ENCODE data around the gene SDCBP2. TPM values are rescaled to one million over a fixed set of nuclear protein-coding genes. Genes with fewer than 3 reads are reported as not detected.

The SDCBP2 gene
- total and polyA plus RNA-seq, 2 donors (not counting 1 experiment from before 2014, with no cell fraction given): 1.2 to 1.3 TPM

DNA sequence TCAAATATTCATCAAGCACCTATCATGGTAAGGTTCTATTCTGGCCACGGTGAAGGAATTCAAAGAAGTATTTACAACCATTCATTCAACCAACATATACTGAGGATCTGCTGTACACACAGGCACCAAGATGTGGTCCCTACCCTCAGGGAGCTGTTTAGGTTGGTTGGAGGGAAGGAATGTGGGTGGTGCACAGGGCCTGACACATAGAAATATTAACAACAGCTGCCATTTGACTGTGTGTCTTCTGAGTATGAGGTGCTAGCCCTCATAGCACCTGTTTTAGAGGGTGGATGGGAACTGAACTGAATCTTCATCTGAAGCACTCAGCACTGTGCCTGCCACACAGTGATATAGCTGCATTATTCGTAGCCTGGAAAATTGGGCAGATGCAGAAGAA, 55.6 kb downstream of the SDCBP2 start:
- no peak overlapping the region for H3K27ac ChIP-seq (ENCODE audit: low read length in 2 of 2)
- ATAC-seq (ENCODE audit: low read depth) (no peak), DNase-seq (no peak)
- H3K79me2 ChIP-seq (ENCODE audit: control insufficient read depth, insufficient read depth, low read length): no peaks in the 10 kb centered on the region
- no peak overlapping the region for H3K9ac ChIP-seq (ENCODE audit: low read length)
- POLR2A ChIA-PET: no interaction called here
- WGBS (ENCODE audit: insufficient coverage): 100% methylated on average over 1 of the region's 2 CpGs
- CTCF ChIA-PET: no interaction called here
- no peak overlapping the region for H2AFZ ChIP-seq (ENCODE audit: insufficient read depth, low read depth, low read length, poor library complexity, severe bottlenecking)
- no peaks in the 10 kb centered on the region for H4K20me1 ChIP-seq (ENCODE audit: control insufficient read depth, insufficient read depth, low read length, poor library complexity, severe bottlenecking)
- no peaks in the 10 kb centered on the region for H3K9me3 ChIP-seq (ENCODE audit: control extremely low read depth in 1 of 3, control insufficient read depth in 2 of 3, insufficient read depth in 1 of 3, low read length in 2 of 3)
- TF ChIP-seq, protein P1, sequence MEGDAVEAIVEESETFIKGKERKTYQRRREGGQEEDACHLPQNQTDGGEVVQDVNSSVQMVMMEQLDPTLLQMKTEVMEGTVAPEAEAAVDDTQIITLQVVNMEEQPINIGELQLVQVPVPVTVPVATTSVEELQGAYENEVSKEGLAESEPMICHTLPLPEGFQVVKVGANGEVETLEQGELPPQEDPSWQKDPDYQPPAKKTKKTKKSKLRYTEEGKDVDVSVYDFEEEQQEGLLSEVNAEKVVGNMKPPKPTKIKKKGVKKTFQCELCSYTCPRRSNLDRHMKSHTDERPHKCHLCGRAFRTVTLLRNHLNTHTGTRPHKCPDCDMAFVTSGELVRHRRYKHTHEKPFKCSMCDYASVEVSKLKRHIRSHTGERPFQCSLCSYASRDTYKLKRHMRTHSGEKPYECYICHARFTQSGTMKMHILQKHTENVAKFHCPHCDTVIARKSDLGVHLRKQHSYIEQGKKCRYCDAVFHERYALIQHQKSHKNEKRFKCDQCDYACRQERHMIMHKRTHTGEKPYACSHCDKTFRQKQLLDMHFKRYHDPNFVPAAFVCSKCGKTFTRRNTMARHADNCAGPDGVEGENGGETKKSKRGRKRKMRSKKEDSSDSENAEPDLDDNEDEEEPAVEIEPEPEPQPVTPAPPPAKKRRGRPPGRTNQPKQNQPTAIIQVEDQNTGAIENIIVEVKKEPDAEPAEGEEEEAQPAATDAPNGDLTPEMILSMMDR (IDR thresholded peaks at IDR 0.05): no peak
- no peak for TF ChIP-seq EZH2 (IDR thresholded peaks at IDR 0.05; ENCODE audit: borderline replicate concordance, insufficient read depth, low read depth, low read length, poor library complexity, severe bottlenecking)
- intact Hi-C loops (cut with micrococcal nuclease): no loop called here
- Mint-ChIP-seq H3K4me3 (no peak overlapping the region), H3K27ac (no peak overlapping the region), H3K27me3 (no peaks in the 10 kb centered on the region), H3K4me1 (no peaks in the 10 kb centered on the region), H3K9me3 (ENCODE audit: insufficient read depth) (no peaks in the 10 kb centered on the region)
- H3K27me3 ChIP-seq (replicated peaks in 1 of 4; ENCODE audit: control extremely low read depth in 1 of 4, control insufficient read depth in 3 of 4, insufficient read depth in 4 of 4, low read length in 3 of 4): no peaks in the 10 kb centered on the region
- no peak overlapping the region for H3K4me2 ChIP-seq (replicated peaks; ENCODE audit: low read depth, low read length, poor library complexity, severe bottlenecking)
- H3K4me3 ChIP-seq (ENCODE audit: control extremely low read depth in 1 of 5, extremely low read depth in 1 of 5, insufficient read depth in 1 of 5, low read depth in 2 of 5, low read length in 4 of 5): no peak overlapping the region
- no peaks in the 10 kb centered on the region for H3K4me1 ChIP-seq (ENCODE audit: control insufficient read depth in 2 of 2, insufficient read depth in 2 of 2, low read length in 2 of 2)
- no peaks in the 10 kb centered on the region for H3K36me3 ChIP-seq (replicated peaks in 1 of 2; ENCODE audit: control extremely low read depth in 1 of 2, control insufficient read depth in 1 of 2, extremely low read depth in 1 of 2, insufficient read depth in 2 of 2, low read length in 1 of 2)

- Histone ChIP-seq H3K4me3 (ENCODE audit: control extremely low read depth in 1 of 5, extremely low read depth in 1 of 5, insufficient read depth in 1 of 5, low read depth in 2 of 5, low read length in 4 of 5) (no peak overlapping the region), H4K20me1 (ENCODE audit: control insufficient read depth, insufficient read depth, low read length, poor library complexity, severe bottlenecking) (no peaks in the 10 kb centered on the region), H3K27me3 (replicated peaks in 1 of 4; ENCODE audit: control extremely low read depth in 1 of 4, control insufficient read depth in 3 of 4, insufficient read depth in 4 of 4, low read length in 3 of 4) (no peaks in the 10 kb centered on the region), H3K4me2 (replicated peaks; ENCODE audit: low read depth, low read length, poor library complexity, severe bottlenecking) (no peak overlapping the region), H2AFZ (ENCODE audit: insufficient read depth, low read depth, low read length, poor library complexity, severe bottlenecking) (no peak overlapping the region), H3K9ac (ENCODE audit: low read length) (no peak overlapping the region), H3K27ac (ENCODE audit: low read length in 2 of 2) (no peak overlapping the region), H3K79me2 (ENCODE audit: control insufficient read depth, insufficient read depth, low read length) (no peaks in the 10 kb centered on the region), H3K36me3 (replicated peaks in 1 of 2; ENCODE audit: control extremely low read depth in 1 of 2, control insufficient read depth in 1 of 2, extremely low read depth in 1 of 2, insufficient read depth in 2 of 2, low read length in 1 of 2) (no peaks in the 10 kb centered on the region), H3K9me3 (ENCODE audit: control extremely low read depth in 1 of 3, control insufficient read depth in 2 of 3, insufficient read depth in 1 of 3, low read length in 2 of 3) (no peaks in the 10 kb centered on the region), H3K4me1 (ENCODE audit: control insufficient read depth in 2 of 2, insufficient read depth in 2 of 2, low read length in 2 of 2) (no peaks in the 10 kb centered on the region)
- DNase-seq (no peak), ATAC-seq (ENCODE audit: low read depth) (no peak)
- TF ChIP-seq, protein P1 (IDR thresholded peaks at IDR 0.05): no peak
- no peak for TF ChIP-seq EZH2 (IDR thresholded peaks at IDR 0.05; ENCODE audit: borderline replicate concordance, insufficient read depth, low read depth, low read length, poor library complexity, severe bottlenecking)
- no peaks in the 10 kb centered on the region for H3K9me3 Mint-ChIP-seq (ENCODE audit: insufficient read depth)
- 41% methylated on average over 6 of the region's 6 CpGs for WGBS (ENCODE audit: insufficient coverage)
- no peak overlapping the region for H3K4me3 Mint-ChIP-seq
- ChIA-PET POLR2A (no interaction called here), CTCF (no interaction called here)
- no peaks in the 10 kb centered on the region for H3K27me3 Mint-ChIP-seq
- no peak overlapping the region for H3K27ac Mint-ChIP-seq
- intact Hi-C loops (cut with micrococcal nuclease): no loop called here
- H3K4me1 Mint-ChIP-seq: no peaks in the 10 kb centered on the region
These were observed 56.4 kb downstream of the SDCBP2 start for GRCh38 chr20:1272368-1273100.
